NCI-H146 (cell line): ENCODE results near the gene PPP2R2B.
A peak's percentile ranks its signal among the peaks of the same experiment; 100 is the strongest.

Experiments used
- DNase-seq: peaks from one replicate; lab custom pipeline; 2025; lab: John Stamatoyannopoulos, UW

Gene PPP2R2B

DNA sequence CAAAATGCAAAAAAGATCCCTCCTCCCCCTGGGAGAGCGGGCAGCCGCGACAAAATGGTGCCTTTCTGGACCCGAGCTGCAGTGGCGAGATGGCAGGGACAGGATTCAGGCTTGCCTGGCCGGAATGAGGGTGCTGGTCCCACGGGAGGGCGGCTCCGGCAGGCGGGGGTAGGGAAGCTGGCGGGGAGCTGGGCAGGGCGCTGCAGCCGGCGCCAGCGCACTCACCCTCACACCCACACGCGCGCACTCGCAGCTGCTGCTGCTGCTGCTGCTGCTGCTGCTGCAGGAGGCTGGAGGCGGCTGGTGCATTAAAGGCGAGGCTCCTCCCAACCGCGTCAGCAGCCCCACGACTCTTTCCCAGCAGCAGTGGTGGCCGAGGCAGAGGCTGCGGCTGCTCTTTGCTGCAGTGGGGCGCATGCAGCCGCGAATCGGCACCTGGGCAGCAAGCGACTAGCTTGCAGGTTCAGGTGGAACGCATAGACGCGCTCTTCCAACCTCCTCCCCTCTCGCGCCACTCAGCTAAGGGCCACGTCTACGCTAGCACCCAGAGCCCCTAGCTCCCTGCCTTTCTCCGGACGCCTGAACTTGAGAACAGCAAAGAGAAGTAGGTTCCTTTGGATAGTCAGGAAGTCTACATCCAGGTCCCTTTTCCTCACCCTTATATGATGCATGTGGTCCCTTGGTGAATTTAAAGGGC is at the start of gene PPP2R2B:
Gene PPP2R2B, minus strand, starts transcription at position 282 of the 697 bp plus-strand sequence.
- DNase-seq: peak; percentile 75

DNA sequence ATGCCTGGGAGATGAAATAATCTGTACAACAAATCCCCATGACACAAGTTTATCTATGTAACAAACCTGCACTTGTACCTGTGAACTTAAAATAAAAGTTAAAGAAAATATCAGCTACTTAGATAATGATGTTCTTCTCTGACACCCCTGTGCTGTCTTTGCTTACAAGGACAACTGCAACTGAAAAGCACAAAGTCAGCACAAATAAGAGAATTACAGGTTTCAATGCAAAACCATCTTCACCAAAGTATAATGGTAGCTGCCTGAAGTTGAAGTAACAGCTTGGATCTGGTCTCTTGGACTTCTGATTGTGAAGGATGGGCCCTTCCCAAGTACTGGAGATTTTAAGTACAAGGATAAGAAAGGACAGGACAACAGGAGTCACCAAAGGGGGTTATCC is 45.6 kb upstream of the PPP2R2B start:
- DNase-seq: no peak

- DNase-seq: no peak
Measured at GRCh38 chr5:146921225-146921624, 42.7 kb upstream of the PPP2R2B start.

DNA sequence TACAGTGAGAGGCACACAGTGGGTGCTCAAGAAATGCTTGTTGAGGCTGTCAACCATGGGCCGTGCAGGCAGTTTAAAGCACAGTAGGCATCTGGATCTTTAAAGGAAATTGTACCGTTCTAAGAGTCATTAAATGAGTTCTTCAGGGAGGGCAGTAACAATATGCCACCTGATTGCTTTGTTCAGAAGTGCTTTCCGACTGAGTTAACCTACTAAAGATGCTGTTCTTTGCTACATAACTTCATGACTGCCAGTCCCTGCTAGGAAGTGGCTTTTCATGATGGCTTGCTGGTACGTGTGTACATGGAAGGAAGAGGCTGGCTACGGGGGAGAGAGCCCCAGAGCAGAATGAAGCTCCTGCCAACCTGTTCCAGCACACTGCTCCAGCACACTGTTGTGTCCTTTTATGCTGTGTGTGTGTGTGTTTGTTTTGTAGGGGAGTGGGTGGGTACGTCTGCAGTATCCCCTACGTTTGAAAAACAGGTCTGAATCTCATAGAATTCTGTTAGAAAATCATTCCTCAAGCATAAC is 41.9 kb upstream of the PPP2R2B start:
- no peak for DNase-seq

DNA sequence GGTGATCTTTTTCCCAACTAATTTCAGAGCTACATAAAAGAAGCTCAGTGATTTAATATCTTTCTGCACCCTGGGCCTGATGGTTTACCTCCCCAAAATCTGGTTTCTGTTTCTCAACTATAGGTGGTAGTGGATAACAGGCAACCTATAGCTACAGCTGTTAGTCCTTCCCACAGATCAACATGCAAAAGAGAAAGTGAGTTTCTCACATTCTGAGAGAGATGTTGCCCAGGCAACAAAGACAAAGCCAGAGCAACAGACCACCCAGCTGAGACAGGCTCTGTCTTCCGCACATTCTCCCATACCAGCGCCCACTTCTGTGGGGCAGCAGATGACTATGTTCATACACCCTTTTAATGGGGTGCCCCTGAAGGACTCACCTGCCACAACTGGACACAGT is 40.7 kb upstream of the PPP2R2B start:
- no peak for DNase-seq

DNA sequence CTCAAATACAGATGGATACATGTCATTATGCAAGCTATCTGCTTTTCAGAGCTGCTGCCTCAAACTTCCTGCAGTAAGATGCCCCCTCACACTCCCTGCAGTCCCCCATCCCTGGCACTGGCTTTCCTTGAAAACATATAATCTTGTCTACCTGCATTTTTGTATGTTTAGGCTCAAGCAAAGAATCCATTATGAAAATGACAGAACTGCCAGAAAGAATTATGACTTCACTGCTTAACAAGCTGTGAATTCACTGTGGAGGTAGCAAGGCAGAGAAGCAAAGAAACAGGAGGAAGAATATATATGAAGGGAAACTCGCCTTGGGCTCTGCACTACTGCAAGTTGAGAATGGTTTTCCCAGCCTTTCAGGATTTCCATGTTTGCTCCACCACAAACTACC is 39.4 kb upstream of the PPP2R2B start:
- no peak for DNase-seq

DNA sequence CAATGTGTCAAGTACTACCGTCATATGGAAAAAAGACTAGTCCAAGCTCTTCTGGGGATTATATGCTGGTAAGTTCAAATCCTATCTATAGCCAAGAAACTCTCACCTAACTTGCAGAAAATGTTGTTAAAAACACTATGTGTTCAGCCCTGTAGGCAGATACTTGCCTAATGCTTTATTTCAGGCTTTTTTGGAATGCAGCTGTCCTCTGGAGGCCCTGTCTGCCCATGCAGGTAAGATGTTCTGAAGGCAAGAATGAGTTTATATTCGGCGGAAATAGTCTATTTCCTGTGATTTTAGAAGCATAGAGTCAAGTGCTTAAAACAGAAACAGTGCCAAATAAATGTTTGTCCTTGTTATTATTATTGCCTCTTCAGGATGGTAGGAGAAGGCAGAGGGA is 34.3 kb upstream of the PPP2R2B start:
- DNase-seq: no peak

GRCh38 chr5:146910239-146910638 is 31.7 kb upstream of the PPP2R2B start:
- DNase-seq: no peak

DNA sequence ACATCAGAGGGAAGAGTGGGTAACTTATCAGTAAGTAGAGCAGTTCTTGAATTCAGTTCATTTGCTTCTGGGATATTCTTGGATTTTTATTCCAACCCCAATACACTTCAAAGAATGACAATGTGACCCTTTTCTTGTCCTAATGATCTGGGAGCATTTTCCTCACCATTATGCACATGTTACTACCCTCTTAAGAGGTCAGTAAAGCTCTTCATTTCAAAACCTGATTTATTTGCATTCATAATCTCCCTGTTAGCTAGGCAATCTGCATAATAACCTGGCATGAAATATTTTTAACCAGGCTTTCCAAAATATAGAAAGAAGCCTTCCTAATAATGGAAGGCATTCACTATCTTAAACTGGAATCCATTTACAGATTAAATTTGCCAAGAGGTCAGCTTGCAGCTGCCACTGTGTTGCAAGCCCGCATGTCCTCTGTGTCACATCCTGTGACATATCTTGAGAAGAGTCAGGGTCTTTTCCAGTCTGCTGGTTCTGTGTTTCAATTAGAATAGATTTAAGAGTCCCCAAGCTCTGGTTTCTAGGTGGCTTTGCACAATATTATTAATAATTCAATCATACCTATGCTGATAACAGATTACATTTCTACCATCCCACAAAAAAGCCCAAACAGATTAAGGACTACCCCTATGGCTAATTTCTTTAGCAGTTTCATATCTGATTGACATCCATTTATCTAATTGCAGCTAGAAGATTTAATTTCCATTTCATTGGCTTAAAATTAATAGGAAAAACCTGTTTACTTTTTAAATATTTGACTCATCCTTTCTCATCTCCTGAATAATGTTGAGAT is 30.9 kb upstream of the PPP2R2B start:
- DNase-seq: no peak

GRCh38 chr5:146906803-146907202 is 28.2 kb upstream of the PPP2R2B start:
- no peak for DNase-seq

GRCh38 chr5:146904890-146905289 is 26.3 kb upstream of the PPP2R2B start:
- no peak for DNase-seq

DNA sequence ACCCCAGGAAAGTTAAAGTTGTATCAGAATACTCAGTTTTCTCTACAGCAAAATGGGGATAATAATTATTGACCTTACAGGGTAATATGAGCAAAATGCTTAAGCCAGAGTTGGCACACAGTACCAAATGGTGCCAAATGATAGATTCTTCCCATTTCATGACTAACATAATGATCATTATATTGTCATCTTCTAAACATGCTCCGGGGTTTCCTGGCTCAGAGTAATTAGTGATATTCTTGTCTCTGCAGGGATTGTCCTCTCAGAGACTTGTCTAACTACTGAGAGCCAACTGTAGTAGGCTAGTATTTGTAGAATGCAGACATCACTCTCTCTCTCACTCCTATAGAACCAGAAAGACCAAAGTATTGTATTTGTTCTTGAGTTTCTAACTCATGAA is 25.2 kb upstream of the PPP2R2B start:
- DNase-seq: no peak

GRCh38 chr5:146902471-146902870 is 23.9 kb upstream of the PPP2R2B start:
- no peak for DNase-seq

GRCh38 chr5:146897061-146897460 is 18.5 kb upstream of the PPP2R2B start:
- no peak for DNase-seq

DNA sequence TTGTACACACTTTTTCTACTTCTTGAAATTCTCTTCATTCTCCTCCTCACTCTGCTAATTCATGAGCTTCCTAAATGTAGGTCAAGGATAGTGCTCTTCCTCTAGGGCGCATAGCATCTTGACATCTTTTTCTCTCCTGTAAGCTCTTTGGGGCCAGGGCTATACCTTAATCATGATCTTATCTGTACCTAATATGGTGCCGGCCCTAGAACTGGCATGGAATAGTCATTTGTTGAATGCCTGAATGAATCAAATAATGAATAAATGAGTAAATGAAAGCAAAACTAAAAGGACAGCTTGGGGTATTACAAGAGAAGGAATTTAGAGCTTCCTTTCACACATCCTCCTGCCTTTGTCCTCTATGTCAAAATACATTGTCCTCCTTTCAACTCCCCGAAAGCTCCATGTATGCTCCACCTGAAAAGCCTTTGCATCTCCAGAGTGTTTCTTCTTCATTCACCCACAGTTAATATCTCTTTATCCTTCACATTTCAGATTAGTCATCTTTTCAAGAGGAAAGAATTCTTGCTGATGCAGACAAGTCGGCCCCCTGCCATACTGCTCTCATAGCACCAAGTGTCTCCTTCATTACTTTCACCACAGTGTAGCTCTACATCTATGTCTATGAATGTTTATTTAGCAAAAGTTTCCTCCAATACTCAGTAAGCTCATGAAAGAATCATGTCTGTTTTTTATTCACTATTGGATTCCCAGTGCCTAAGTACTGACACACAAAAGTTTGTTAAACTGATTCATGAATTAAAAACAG is 16.4 kb upstream of the PPP2R2B start:
- no peak for DNase-seq

GRCh38 chr5:146893991-146894390 is 15.4 kb upstream of the PPP2R2B start:
- no peak for DNase-seq

DNA sequence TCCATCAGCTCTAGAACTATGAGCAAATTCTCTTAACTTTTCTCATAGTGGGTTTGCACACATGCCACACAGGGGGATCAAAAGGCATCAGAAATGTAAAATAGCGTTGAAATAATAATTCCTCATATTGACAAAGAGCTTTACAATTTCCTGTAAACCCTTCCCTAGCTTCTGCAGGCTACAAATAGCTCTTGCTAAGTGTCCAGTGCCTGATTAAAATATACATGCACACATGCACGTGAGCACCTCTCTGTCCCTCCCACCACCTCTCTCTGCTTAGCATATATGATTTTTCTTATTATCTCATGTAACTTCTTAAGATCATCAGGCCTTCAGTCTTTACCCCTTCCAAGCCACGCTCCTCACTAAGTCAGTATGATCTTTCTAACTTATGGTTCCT is 13.7 kb upstream of the PPP2R2B start:
- DNase-seq: no peak

- DNase-seq: no peak
Measured at GRCh38 chr5:146891511-146891910, 13.0 kb upstream of the PPP2R2B start.

DNA sequence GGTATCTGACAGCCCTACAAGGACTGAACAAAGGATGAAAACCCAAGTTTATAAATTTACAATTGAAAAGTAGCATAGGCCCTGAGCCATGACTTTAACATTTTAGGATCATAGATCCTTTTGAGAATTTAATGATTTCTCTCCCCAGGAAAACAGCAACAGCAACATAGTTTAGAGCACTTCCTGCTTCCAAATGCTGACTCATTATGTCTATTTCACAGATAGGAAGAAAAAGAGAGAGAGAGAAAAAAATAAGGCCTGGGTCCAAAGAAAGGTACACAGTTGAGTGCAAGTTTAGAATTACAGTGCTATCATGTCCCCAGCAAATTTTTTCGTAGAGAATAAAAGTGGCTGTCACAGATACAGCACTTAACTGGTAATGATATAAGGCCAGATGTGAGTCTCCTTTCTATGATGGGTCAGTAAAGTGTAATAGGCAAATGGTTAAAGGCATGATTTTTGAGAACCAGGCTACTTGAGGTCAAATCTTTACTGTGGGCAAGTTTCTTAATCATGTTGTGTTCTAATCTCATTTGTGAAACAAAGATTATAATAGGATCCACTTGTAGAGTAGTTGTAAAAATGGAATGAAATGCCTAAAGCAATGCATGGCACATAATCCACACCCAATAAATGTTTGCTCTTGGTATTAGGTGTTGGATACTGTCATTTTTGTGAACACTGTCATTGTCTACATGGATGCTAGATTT is 12.3 kb upstream of the PPP2R2B start:
- DNase-seq: no peak

- no peak for DNase-seq
Measured at GRCh38 chr5:146890066-146890465, 11.5 kb upstream of the PPP2R2B start.

DNA sequence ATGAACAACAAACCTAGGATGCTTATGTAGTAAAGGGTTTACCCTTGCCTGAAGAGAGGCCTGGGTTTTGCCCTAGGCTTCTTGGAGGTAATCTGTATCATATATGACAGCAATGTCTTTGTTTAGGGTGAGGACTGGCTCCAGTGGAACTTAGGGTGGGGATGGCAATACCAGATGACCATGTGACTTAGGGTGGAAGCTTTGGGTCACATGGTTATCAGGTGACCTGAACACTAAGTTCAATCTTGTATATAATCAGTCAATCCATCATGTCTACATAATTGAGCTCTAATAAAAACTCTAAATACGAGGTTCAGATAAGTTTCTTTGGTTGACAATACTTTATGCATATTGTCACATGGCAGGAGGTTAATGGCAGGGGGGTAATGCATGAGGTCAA is 10.6 kb upstream of the PPP2R2B start:
- DNase-seq: no peak
